Gastroesophageal sphincter (tissue), 3 donors: ENCODE measurements around the gene TPCN1.

Source experiments
- CTCF ChIP-seq, 4 experiments: fragments of 200-600 bp in 2 of 4; fragments of 450-650 bp in 2 of 4; sonication (generic) in 1 of 4; IDR thresholded peaks; one replicate each; pipeline ENCODE4 v1.5.1; 2017 to 2019; ENCODE audit warnings: antibody characterized with exemption in 4 of 4, mild to moderate bottlenecking in 2 of 4, moderate library complexity in 2 of 4
- EP300 ChIP-seq: sonication (generic); formaldehyde crosslinking; IDR thresholded peaks from one replicate; pipeline ENCODE4 v1.6.1; 2017; ENCODE audit warnings: antibody characterized with exemption, mild to moderate bottlenecking
- POLR2A ChIP-seq, 2 donors: fragments of 450-650 bp; IDR thresholded peaks; one replicate each; pipeline ENCODE4 v1.6.1; 2017; ENCODE audit warnings: antibody characterized with exemption in 2 of 2, mild to moderate bottlenecking in 2 of 2, moderate library complexity in 1 of 2

GRCh38 chr12:113318900-113319628 lies 97.8 kb downstream of the TPCN1 start:
- TF ChIP-seq EP300, result no peak
- TF ChIP-seq POLR2A (IDR thresholded peaks at IDR 0.05), result no peak
- TF ChIP-seq CTCF (IDR thresholded peaks at IDR 0.05), result no peak
